HG03378 (cell line): Measurements from ENCODE around the gene CD244.
"Not testable (repeated sequence)": the region's sequence is repeated elsewhere in the genome, so short reads cannot be mapped to it uniquely, and the experiment has no call there.

Experiments used
- ATAC-seq: cut with Tn5 transposase; IDR thresholded peaks from one replicate; pipeline ENCODE4 v1.9.1; 2021; ENCODE audit warnings: mild to moderate bottlenecking, moderate library complexity; ENCODE audit not compliant: unreplicated experiment

Gene CD244

GRCh38 chr1:160862203-160863060, at the start of gene CD244:
CD244 (minus strand) TSS chr1:160862887; CDS start chr1:160862677, 210 bp downstream.
- ATAC-seq, result peak; percentile 83

DNA sequence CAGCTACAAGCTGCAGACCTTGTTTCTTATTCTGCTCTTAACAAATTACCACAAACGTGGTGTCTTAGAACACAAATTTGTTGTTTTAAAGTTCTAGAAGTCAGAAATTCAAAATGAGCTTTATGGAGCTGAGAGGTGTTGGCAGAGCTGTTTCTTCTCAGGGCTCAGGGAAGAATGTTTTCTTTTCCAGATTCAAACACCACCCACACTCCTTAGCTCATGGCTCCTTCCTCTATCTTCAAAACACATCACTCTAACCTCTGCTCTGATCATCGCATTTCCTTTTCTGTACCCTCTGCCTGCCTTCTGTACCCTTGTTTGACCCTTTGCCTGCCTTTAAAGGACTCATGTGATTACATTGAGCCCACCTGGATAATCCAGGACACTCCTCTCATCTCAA, 49.2 kb upstream of the CD244 start:
- ATAC-seq, result no peak

DNA sequence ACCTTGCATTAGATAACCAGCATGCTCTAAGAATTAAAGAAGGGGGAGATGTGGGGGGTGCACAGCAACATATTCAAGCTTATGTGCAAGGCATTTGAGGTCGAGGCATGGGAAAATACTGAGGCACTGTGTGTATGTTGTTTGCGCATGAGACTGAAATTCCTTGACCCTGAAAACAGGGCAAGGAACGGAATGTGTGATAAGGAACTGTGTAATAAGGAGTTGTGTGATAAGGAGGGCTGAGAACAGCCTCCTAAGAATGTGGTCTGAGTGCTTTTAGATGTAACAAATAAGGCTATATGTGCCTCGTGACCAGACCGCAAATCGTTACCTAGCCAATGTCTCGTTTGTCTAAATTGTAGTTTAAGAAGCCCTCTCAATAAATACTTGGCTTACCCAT, 48.8 kb upstream of the CD244 start:
- no peak for ATAC-seq

- ATAC-seq, result no peak
Observed at GRCh38 chr1:160910170-160910750, 47.6 kb upstream of the CD244 start.

GRCh38 chr1:160907976-160908375, 45.3 kb upstream of the CD244 start:
- ATAC-seq, result no peak

GRCh38 chr1:160905617-160905989, 42.9 kb upstream of the CD244 start:
- no peak for ATAC-seq

DNA sequence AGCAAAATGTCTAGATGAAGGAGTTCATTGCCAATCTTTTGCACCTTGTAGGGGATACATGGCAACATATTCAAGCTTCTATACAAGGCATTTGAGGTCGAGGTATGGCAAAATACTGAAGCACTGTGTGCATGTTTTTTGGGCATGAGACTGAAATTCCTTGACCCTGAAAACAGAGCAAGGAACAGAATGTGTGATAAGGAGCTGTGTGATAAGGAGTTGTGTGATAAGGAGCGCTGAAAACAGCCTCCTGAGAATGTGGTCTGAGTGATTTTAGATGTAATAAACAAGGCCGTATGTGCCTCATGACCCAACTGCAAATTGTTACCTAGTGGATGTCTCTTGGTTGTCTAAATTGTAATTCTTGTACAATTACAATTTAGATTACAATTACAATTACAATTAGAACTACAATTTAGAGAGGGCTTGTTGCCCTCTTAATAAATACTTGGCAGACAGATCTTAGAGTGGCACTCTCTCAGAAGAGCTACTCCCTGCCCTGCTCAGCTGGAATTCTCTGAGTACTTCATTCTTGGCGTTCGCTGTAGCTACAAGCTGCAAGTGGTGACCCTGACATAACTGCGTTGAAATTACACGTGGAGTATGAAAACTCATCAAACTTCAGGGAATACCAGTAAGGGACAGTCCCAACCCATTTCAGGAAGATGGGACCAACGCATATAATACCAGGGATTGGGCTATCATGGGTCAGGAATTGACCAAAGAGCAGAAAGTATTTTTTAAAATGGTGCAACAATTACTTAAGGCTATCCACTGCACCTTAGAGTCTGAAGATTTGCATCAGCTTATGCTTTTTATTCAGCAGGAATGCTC, 42.3 kb upstream of the CD244 start:
- ATAC-seq, result no peak

DNA sequence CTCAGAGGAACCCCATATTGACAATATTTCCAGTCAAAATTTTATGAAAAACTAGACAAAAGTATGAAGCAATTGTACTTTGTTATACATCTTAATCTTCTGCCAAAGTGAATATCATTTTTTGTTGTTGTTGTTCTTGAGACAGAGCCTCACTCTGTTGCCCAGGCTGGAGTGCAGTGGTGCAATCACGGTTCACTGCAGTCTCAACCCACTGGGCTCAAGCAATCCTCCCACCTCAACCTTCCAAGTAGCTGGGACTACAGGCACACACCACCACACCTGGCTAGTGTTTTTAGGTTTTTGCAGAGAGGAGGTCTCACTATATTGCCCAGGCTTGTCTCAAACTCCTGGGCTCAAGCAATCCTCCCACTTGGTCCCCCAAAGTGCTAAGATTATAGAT, 39.6 kb upstream of the CD244 start:
- ATAC-seq, result not testable (repeated sequence)

GRCh38 chr1:160901768-160902167, 39.1 kb upstream of the CD244 start:
- no peak for ATAC-seq

DNA sequence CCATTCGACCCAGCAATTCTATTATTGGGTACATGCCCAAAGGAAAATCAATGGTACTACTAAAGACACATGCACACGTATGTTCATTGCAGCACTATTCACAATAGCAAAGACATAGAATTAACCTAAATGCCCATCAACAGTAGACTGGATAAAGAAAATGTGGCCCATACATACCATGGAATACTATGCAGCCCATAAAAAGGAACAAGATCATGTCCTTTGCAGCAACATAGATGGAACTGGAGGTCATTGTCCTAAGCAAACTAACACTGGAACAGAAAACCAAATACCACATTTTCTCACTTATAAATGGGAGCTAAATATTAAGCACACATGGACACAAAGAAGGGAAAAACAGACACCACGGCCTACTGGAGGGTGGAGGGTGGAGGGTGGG, 38.0 kb upstream of the CD244 start:
- not testable (repeated sequence) for ATAC-seq

DNA sequence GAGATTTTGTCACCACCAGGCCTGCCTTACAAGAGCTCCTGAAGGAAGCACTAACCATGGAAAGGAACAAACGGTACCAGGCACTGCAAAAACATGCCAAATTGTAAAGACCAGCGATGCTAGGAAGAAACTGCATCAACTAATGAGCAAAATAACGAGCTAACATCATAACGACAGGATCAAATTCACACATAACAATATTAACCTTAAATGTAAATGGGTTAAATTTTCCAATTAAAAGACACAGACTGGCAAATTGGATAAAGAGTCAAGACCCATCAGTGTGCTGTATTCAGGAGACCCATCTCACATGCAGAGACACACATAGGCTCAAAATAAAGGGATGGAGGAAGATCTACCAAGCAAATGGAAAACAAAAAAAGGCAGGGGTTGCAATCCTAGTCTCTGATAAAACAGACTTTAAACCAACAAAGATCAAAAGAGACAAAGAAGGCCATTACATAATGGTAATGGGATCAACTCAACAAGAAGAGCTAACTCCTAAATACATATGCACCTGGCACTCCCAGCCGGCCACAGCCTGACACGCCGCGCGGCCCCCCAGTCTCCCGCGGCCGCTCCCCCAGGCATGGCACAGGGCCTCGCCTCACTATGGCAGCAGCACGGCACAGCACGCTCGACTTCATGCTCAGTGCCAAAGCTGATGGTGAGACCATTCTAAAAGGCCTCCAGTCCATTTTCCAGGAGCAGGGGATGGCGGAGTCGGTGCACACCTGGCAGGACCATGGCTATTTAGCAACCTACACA, 31.9 kb upstream of the CD244 start:
- ATAC-seq, result not testable (repeated sequence)

DNA sequence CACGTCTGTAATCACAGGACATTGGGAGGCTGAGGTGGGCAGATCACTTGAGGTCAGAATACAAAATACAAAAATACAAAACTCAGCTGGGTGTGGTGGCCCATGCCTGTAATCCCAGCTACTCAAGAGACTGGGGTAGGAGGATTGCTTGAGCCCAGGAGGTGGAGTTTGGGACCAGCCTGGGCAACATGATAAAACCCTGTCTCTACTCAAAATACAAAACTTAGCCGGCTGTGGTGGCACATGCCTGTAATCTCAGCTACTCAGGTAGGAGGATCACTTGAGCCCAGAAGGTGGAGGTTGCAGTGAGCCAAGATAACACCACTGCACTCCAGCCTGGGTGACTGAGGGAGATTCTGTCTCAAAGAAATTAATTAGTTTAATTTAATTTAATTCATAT, 28.8 kb upstream of the CD244 start:
- ATAC-seq, result no peak

DNA sequence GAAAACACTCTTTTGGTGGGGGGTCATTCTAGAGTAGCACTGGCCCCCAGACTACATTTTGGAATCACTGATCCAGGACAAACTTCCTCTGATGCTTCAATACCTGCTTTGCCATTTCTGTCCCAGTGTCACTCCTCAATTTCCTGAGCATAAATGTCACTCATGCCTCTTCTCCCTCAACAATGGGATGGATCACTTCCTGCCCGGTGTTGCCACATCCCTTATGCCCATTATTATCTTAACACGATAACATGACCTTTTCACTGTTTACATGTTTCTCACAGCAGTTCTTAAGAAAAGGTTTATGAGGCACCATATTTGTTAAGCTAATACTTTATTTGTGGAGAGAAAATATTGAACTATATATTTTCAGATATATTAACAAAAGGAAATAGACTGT, 26.2 kb upstream of the CD244 start:
- ATAC-seq, result no peak

- no peak for ATAC-seq
Observed at GRCh38 chr1:160887071-160887470, 24.4 kb upstream of the CD244 start.

DNA sequence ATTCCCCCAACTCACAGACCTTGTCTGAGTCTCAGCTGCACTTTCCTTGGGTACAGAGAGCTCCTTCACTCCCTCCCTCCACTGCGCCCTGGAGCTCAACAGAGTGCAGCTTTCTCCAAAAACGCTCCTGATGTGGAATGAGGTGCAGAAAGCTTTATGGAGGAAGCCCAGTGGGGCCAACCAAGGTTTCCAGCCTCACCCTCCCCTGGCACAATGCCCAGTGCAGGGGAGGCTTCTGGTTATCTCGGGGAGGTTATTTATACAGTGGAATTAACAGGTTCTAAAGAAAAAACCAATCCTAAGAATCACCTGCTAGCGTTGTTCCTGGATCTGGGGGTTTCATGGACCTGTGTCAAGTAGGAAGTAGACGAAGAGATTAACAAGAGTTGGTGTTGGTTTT, 22.4 kb upstream of the CD244 start, which contains the start of gene ITLN1:
Gene ITLN1 (minus strand): TSS at position 139 of the 400 bp plus-strand sequence. CDS start 303 bp downstream, outside the sequence.
- no peak for ATAC-seq

DNA sequence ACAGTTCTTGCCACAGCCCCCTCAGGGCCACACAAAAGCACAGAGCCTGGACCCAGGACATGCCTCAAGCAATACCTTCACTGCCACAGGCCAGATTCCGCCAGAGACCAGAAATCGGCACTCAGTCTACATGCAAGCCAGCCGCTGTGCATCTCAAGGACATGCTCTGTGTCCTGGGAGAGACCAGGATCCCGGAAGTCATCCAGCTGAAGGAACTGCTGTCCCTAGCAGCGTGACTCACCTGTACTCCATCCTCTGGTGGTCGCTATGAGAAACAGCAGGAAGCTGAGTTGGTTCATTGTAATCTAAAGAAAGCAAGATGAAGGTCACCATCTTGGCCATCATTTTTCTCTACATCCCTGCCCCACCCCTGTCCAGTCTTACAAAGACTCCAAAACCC, 21.9 kb upstream of the CD244 start:
- no peak for ATAC-seq

DNA sequence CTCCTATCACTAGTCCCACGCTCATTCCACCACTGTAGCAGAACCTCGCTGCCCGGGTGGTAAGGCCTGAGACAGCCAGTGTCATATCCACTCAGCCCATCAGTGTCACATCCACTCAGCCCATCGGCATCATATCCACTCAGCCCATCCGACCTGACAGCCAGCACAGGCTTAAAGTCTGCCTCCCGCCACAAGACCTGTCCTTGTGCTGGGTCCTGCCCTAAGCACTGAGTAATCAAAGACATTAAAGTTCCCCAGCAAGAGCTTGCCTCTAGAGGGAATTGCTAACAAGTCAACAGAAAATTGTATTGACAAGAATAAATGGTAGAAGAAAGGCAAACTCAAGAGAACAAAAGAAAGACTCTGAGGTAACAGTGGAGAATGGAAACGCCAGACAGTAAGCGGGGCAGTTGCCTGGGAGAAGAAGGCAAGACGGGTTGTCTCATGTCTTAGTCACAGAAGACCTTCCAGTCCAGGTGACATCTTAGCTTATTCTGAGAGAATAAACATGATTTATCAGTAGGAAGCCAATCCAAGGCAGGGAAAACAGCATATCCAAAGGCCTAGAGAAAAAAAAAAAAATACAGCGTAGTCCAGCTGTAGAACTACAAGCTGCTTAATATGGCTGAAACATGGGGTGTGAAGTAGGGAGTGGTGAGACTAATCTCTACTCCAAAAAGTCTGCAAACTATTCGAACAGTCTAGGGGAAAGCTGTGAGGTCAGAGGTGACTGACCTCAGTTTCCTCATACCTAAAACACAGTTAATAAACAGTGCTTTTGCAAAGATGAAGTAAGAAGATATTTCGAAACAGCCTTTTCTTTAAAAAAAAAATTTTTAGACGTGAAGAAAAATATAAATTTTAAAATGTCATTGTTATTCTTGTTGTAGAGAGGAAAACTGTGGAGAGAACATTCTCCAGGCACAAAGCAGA, 21.2 kb upstream of the CD244 start:
- ATAC-seq, result no peak

GRCh38 chr1:160882582-160882981, 19.9 kb upstream of the CD244 start:
- no peak for ATAC-seq

GRCh38 chr1:160881264-160881663, 18.6 kb upstream of the CD244 start:
- not testable (repeated sequence) for ATAC-seq

- no peak for ATAC-seq
Observed at GRCh38 chr1:160880216-160880615, 17.5 kb upstream of the CD244 start.
